ENCODE results near the gene ZNF484. TPM values are rescaled to one million over a fixed set of nuclear protein-coding genes. Genes with fewer than 3 reads are reported as not detected.
"Not testable (repeated sequence)": the region's sequence is repeated elsewhere in the genome, so short reads cannot be mapped to it uniquely, and the experiment has no call there.

The ZNF484 gene

DNA sequence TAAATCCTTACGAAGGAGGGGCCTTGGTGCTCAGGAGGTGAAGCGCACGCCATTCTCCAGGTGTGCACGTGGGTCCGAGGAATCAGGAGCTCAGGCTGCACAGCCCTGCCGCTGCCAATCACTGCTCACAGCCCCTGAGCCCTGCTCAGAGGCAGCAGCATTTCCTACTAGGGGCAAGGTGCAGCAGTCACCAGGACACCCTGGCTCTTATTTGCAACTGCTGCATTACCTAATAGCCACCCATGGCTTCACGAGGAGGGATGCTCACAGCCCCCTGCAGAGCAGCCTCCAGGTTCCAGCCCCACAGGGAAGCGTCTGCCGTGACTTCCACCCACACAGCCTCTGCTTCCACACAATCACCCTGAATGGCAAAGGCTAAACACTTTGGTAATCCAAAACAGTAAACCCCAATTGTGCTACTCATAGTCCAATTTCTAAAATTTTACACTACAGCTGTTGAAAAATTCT is 81.5 kb downstream of the ZNF484 start:
- not testable (repeated sequence) for H4K8ac ChIP-seq (ENCODE audit: low read depth, low read length); H3K4ac ChIP-seq (ENCODE audit: low read depth, low read length); DNase-seq; H2AK5ac ChIP-seq (ENCODE audit: low read length); H3K4me2 ChIP-seq (ENCODE audit: low read length); H3K18ac ChIP-seq (ENCODE audit: low read length); H3K36me3 ChIP-seq (ENCODE audit: control insufficient read depth, insufficient read depth, low read length); H3K56ac ChIP-seq (ENCODE audit: low read length); H2BK15ac ChIP-seq (replicated peaks; ENCODE audit: low read depth); H3K79me1 ChIP-seq (ENCODE audit: low read length); H3K27me3 ChIP-seq (ENCODE audit: insufficient read depth, low read length, poor library complexity); H3K4me3 ChIP-seq (ENCODE audit: low read length); H3K4me1 ChIP-seq (ENCODE audit: control insufficient read depth, low read depth, low read length); H2BK120ac ChIP-seq (ENCODE audit: low read depth, low read length); H3K23ac ChIP-seq (ENCODE audit: low read length); H3K9ac ChIP-seq (ENCODE audit: low read length); H3K79me2 ChIP-seq (ENCODE audit: control insufficient read depth, insufficient read depth, low read length); H4K5ac ChIP-seq (ENCODE audit: low read length); H2BK5ac ChIP-seq (ENCODE audit: low read length); H3K27ac ChIP-seq (ENCODE audit: low read depth, low read length)
- no CpG with 5 or more reads among the region's 9 CpGs for WGBS (ENCODE audit: extremely low coverage, insufficient coverage, low lambda C conversion rate)

DNA sequence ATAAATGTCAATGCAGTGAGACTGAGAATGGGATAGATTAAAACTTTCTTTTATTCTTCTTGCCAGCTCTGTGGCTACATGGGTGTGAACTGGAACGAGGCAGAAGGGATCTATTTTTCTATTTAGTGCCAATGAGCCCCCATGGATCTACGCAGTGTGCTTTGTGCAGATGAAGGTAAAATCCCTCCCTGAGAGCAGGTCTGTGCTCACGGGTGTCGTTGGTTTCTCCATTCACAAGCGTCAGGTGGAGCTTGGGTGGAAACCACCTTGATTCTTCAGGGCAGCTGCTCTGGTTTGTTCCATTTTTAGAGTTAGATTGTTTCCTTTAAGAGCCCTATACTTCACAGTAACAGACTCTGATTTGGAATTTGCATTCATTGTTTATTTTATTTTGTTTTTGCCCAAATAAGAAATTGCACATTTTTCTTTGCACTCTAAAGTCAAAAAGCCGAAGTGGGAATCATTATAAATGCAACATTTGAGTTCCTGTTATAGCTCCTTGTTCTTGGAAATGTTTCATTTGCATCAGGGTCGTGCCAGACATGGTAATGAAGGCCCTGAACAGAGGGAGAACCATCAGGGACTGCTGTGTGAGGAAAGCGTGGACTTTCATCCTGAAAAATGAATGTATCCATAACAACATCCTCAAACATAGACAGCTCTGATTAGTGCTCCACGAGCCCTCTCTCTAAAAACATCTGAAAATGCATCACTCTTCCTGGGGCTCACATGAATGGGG is 82.1 kb downstream of the ZNF484 start:
- Histone ChIP-seq H2BK5ac (ENCODE audit: low read length) (no peak overlapping the region), H3K23ac (ENCODE audit: low read length) (no peak overlapping the region), H3K79me1 (ENCODE audit: low read length) (no peaks in the 10 kb centered on the region), H3K4me1 (ENCODE audit: control insufficient read depth, low read depth, low read length) (no peaks in the 10 kb centered on the region), H3K4me3 (ENCODE audit: low read length) (no peak overlapping the region), H3K18ac (ENCODE audit: low read length) (no peak overlapping the region), H3K36me3 (ENCODE audit: control insufficient read depth, insufficient read depth, low read length) (no peaks in the 10 kb centered on the region), H3K4me2 (ENCODE audit: low read length) (no peak overlapping the region), H4K8ac (ENCODE audit: low read depth, low read length) (no peak overlapping the region), H3K4ac (ENCODE audit: low read depth, low read length) (no peak overlapping the region), H3K27ac (ENCODE audit: low read depth, low read length) (no peak overlapping the region), H2AK5ac (ENCODE audit: low read length) (no peak overlapping the region), H3K79me2 (ENCODE audit: control insufficient read depth, insufficient read depth, low read length) (no peaks in the 10 kb centered on the region), H3K9ac (ENCODE audit: low read length) (no peak overlapping the region), H2BK15ac (replicated peaks; ENCODE audit: low read depth) (no peak overlapping the region), H3K27me3 (ENCODE audit: insufficient read depth, low read length, poor library complexity) (no peaks in the 10 kb centered on the region), H3K56ac (ENCODE audit: low read length) (no peak overlapping the region), H4K5ac (ENCODE audit: low read length) (no peak overlapping the region), H2BK120ac (ENCODE audit: low read depth, low read length) (no peak overlapping the region)
- WGBS (ENCODE audit: extremely low coverage, insufficient coverage, low lambda C conversion rate) = no CpG with 5 or more reads among the region's 9 CpGs
- no peak for DNase-seq

Small RNAs within 50 kb of the gene (small RNA-seq; reads per million reads assigned to genes)
- gene RNU6-714P (ENCODE audit: insufficient read depth) = not detected
